Measurements from ENCODE around the gene SNRPA. TPM values are rescaled to one million over a fixed set of nuclear protein-coding genes. Genes with fewer than 3 reads are reported as not detected.
A peak's percentile ranks its signal among the peaks of the same experiment; 100 is the strongest.

Gene SNRPA
- polyA plus RNA-seq, 1 donor (not counting 4 experiments of a cell fraction or from before 2014, with no cell fraction given): 93.4 TPM

DNA sequence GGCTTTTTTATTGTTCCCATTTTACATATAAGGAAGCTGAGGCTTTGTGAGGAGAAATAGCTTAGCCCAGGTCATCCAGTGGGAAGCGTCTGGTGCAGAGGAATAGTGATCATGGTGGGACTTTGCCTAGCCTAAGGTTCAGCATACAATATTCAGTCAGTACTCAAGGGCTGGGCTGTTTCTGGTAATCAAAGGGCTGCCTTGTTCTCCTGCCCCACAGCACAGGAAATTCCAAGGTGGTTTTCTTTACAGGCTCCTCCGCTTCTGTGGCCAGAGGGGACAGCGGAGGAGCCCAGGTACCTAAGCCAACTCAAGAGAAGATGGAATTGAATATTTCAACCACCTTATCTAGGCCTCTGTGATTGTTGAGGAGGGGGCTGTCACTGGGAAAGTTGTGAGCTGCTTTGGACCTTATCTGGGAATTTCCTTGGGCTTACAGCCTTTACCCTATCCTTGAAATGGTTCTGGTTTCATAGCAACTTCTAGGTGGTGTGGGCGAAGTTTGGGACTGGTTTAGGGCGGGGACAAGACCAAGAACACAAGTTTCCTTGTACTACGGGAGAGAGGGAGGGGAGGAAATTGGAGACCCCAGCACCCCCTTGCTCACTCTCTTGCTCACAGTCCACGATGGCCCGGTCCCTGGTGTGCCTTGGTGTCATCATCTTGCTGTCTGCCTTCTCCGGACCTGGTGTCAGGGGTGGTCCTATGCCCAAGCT, 24.1 kb downstream of the SNRPA start, which contains the start of gene MIA:
Gene MIA, plus strand, starts transcription at position 606 of the 716 bp plus-strand sequence. Its CDS starts 22 bp downstream, at position 628.
- H4K20me1 ChIP-seq (ENCODE audit: control insufficient read depth, extremely low read depth, insufficient read depth, low read length): no peaks in the 10 kb centered on the region
- peak within 1 kb of the TSS; percentile 65 for H3K27ac ChIP-seq (ENCODE audit: control insufficient read depth, insufficient read depth, low read length)
- no peaks in the 10 kb centered on the region for H3K79me2 ChIP-seq (ENCODE audit: control insufficient read depth, insufficient read depth, low read length)
- peaks cover 26% of the 10 kb centered on the region for H3K4me1 ChIP-seq (ENCODE audit: control insufficient read depth, extremely low read depth, insufficient read depth, low read length)
- peak within 1 kb of the TSS; percentile 67 for H2AFZ ChIP-seq (ENCODE audit: control insufficient read depth, low read length)
- TF ChIP-seq, protein P1, sequence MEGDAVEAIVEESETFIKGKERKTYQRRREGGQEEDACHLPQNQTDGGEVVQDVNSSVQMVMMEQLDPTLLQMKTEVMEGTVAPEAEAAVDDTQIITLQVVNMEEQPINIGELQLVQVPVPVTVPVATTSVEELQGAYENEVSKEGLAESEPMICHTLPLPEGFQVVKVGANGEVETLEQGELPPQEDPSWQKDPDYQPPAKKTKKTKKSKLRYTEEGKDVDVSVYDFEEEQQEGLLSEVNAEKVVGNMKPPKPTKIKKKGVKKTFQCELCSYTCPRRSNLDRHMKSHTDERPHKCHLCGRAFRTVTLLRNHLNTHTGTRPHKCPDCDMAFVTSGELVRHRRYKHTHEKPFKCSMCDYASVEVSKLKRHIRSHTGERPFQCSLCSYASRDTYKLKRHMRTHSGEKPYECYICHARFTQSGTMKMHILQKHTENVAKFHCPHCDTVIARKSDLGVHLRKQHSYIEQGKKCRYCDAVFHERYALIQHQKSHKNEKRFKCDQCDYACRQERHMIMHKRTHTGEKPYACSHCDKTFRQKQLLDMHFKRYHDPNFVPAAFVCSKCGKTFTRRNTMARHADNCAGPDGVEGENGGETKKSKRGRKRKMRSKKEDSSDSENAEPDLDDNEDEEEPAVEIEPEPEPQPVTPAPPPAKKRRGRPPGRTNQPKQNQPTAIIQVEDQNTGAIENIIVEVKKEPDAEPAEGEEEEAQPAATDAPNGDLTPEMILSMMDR (optimal IDR thresholded peaks at IDR 0.05 in 1 of 3, IDR thresholded peaks at IDR 0.05 in 1 of 3, conservative IDR thresholded peaks at IDR 0.05 in 1 of 3; ENCODE audit: extremely low read depth in 1 of 3, insufficient read depth in 2 of 3, low read length in 3 of 3): no peak
- TF ChIP-seq EZH2 (IDR thresholded peaks at IDR 0.05; ENCODE audit: low read length): no peak
- peak within 1 kb of the TSS in 1 of 3 experiments; percentile 26 for H3K4me3 ChIP-seq (ENCODE audit: control insufficient read depth in 2 of 3, extremely low read depth in 1 of 3, insufficient read depth in 2 of 3, low read depth in 1 of 3, low read length in 3 of 3)
- FAIRE-seq (no peak), DNase-seq (ENCODE audit: low read depth, low spot score) (no peak)
- H3K9me3 ChIP-seq (ENCODE audit: control insufficient read depth, low read depth, low read length): no peaks in the 10 kb centered on the region
- no peaks in the 10 kb centered on the region for H3K9me1 ChIP-seq (ENCODE audit: control insufficient read depth, extremely low read depth, insufficient read depth, low read length)
- no peaks in the 10 kb centered on the region for H3K27me3 ChIP-seq (ENCODE audit: control insufficient read depth, extremely low read depth, insufficient read depth, low read length)
- H3K36me3 ChIP-seq (ENCODE audit: control insufficient read depth in 2 of 2, extremely low read depth in 1 of 2, insufficient read depth in 2 of 2, low read length in 2 of 2): no peaks in the 10 kb centered on the region
- dilution Hi-C loops (cut with MboI; ENCODE audit: extremely low pct_ligation_motif_present, low sequenced_read_pairs): no loop called here
- H3K4me2 ChIP-seq (ENCODE audit: control insufficient read depth, extremely low read depth, insufficient read depth, low read depth, low read length): peak within 1 kb of the TSS; percentile 65
- H3K9ac ChIP-seq (ENCODE audit: control insufficient read depth, extremely low read depth, insufficient read depth, low read length): peak within 1 kb of the TSS; percentile 9

DNA sequence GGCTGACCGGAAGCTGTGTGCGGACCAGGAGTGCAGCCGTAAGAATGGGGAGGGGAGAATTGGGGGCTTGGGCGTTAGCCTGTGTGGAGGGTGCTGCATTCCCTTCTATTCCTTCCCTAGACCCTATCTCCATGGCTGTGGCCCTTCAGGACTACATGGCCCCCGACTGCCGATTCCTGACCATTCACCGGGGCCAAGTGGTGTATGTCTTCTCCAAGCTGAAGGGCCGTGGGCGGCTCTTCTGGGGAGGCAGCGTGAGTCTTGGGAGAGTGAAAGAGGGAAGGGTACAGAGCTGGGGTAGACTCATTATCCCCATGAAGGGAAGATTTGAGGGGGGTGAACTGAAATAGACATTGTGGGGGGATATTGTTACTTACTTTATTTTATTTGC, 24.6 kb downstream of the SNRPA start:
- Histone ChIP-seq H3K36me3 (ENCODE audit: control insufficient read depth in 2 of 2, extremely low read depth in 1 of 2, insufficient read depth in 2 of 2, low read length in 2 of 2) (no peaks in the 10 kb centered on the region), H4K20me1 (ENCODE audit: control insufficient read depth, extremely low read depth, insufficient read depth, low read length) (no peaks in the 10 kb centered on the region), H3K27me3 (ENCODE audit: control insufficient read depth, extremely low read depth, insufficient read depth, low read length) (no peaks in the 10 kb centered on the region), H3K9me3 (ENCODE audit: control insufficient read depth, low read depth, low read length) (no peaks in the 10 kb centered on the region), H3K79me2 (ENCODE audit: control insufficient read depth, insufficient read depth, low read length) (no peaks in the 10 kb centered on the region), H3K9ac (ENCODE audit: control insufficient read depth, extremely low read depth, insufficient read depth, low read length) (peak overlapping the region; percentile 9), H3K4me2 (ENCODE audit: control insufficient read depth, extremely low read depth, insufficient read depth, low read depth, low read length) (peak overlapping the region; percentile 65), H3K4me1 (ENCODE audit: control insufficient read depth, extremely low read depth, insufficient read depth, low read length) (peaks cover 26% of the 10 kb centered on the region), H3K4me3 (ENCODE audit: control insufficient read depth in 2 of 3, extremely low read depth in 1 of 3, insufficient read depth in 2 of 3, low read depth in 1 of 3, low read length in 3 of 3) (no peak overlapping the region), H3K27ac (ENCODE audit: control insufficient read depth, insufficient read depth, low read length) (peak overlapping the region; percentile 65), H2AFZ (ENCODE audit: control insufficient read depth, low read length) (peak overlapping the region; percentile 67), H3K9me1 (ENCODE audit: control insufficient read depth, extremely low read depth, insufficient read depth, low read length) (no peaks in the 10 kb centered on the region)
- FAIRE-seq (no peak), DNase-seq (ENCODE audit: low read depth, low spot score) (no peak)
- dilution Hi-C loops (cut with MboI; ENCODE audit: extremely low pct_ligation_motif_present, low sequenced_read_pairs): no loop called here
- TF ChIP-seq, protein P1 (optimal IDR thresholded peaks at IDR 0.05 in 1 of 3, IDR thresholded peaks at IDR 0.05 in 1 of 3, conservative IDR thresholded peaks at IDR 0.05 in 1 of 3; ENCODE audit: extremely low read depth in 1 of 3, insufficient read depth in 2 of 3, low read length in 3 of 3): no peak
- no peak for TF ChIP-seq EZH2 (IDR thresholded peaks at IDR 0.05; ENCODE audit: low read length)

Measured in keratinocyte (primary cell).